ENCODE results near the gene IER5.
A peak's percentile ranks its signal among the peaks of the same experiment; 100 is the strongest.

The IER5 gene

GRCh38 chr1:181135815-181136737 lies 47.6 kb downstream of the IER5 start:
- no peak for DNase-seq

GRCh38 chr1:181136738-181137122 lies 48.2 kb downstream of the IER5 start:
- DNase-seq, result no peak

DNA sequence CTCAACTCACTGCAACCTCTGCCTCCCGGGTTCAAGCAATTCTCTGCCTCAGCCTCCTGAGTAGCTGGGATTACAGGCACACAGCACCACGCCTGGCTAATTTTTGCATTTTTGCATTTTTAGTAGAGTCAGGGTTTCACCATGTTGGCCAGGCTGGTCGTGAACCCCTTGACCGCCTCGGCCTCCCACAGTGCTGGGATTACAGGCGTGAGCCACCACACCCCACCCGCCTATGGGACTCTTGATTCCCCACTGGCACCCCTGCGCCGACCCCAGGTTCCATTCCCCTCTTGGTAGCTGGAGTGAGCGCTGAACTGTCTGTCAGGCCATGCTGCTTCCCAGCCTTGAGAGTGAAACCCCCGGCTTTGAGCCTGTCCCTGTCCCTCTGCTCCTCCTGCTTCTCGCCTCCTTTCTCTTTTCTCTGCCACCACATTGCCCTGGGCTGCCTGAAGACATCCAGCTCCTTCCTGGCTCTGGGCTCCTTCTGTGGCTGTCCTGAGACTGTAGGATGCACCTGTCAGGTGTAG lies 48.8 kb downstream of the IER5 start:
- no peak for DNase-seq

- DNase-seq, result no peak
Measured at GRCh38 chr1:181139631-181140061, 51.1 kb downstream of the IER5 start.

DNA sequence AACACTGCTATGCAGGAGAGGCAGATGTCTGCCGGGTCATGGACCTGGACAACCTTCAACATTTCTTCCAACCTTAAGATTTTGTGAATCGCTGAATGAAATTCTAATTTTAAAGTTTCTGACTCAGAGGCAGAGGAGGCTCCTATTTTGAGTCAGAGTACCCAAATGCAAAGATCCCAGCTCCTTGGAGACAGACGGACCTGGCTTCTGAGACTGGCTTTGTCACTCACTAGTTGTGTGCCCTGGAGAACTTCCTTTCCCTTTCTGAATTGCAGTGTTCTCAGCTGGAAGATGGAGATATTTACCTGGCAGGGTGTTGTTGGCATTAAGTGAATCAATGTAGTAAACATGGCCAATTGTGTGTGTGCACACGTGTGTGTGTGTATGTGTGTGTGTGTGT lies 51.9 kb downstream of the IER5 start:
- peak in 1 of 2 donors; percentile 39 for DNase-seq

- no peak for DNase-seq
Measured at GRCh38 chr1:181140891-181141290, 52.4 kb downstream of the IER5 start.

- peak; percentile 67 to 74 for DNase-seq
Measured at GRCh38 chr1:181141431-181141910, 53.0 kb downstream of the IER5 start.

All from stimulated activated CD4-positive, alpha-beta T cell treated with anti-CD3 and anti-CD28 coated beads, Interleukin-2, amount 100 ng/mL, for 24 hours (primary cell).